Colonic mucosa (tissue), 4 donors: ENCODE data around the gene KIF14. TPM values are rescaled to one million over a fixed set of nuclear protein-coding genes. Genes with fewer than 3 reads are reported as not detected.

Source experiments
- DNase-seq: peaks from one replicate; pipeline ENCODE4 v3.0.0-alpha.2; 2020
- H3K27ac ChIP-seq: fragments of 200-600 bp; one replicate; pipeline ENCODE4 v1.8.0; 2021
- H3K27me3 ChIP-seq: fragments of 200-600 bp; one replicate; pipeline ENCODE4 v1.8.0; 2021
- H3K36me3 ChIP-seq: fragments of 200-600 bp; one replicate; pipeline ENCODE4 v1.8.0; 2021
- H3K4me1 ChIP-seq: fragments of 200-600 bp; one replicate; pipeline ENCODE4 v1.8.0; 2021; ENCODE audit warnings: mild to moderate bottlenecking
- H3K4me3 ChIP-seq: fragments of 200-600 bp; one replicate; pipeline ENCODE4 v1.8.0; 2021
- H3K9ac ChIP-seq, 2 donors: one replicate each; pipeline ENCODE4 v1.7.0; 2013; ENCODE audit warnings: control low read depth in 2 of 2, low read depth in 2 of 2, low read length in 2 of 2
- H3K9me3 ChIP-seq: fragments of 200-600 bp; one replicate; pipeline ENCODE4 v1.8.0; 2021
- intact Hi-C: fragments of 100-400 bp; cut with DNase I; formaldehyde crosslinking; loops from one replicate; pipeline ENCODE4 v1.14.1; 2022
- total RNA-seq, 2 donors: library from RNA; stranded (reverse); fragmentation: NEBNext Ultra II Directional in 1 of 2; extraction: Animal tissue kit (Norgen Biotek cat#: 25700) in 1 of 2; gene quantifications; one replicate each; pipeline ENCODE4 v1.2.1, GENCODE V29; 2021
- TF ChIP-seq, protein P1 (sequence below): fragments of 200-600 bp; IDR thresholded peaks from one replicate; pipeline ENCODE4 v1.8.0; 2022; ENCODE audit warnings: antibody characterized with exemption, mild to moderate bottlenecking
- donor health status: healthy.
- donor health status: DM: no; HTN: no; CAD: no.
- donor health status: DM: no; HTN: no; CAD: no.

KIF14 gene
- total RNA-seq, 2 donors from 2014 or later, result 2.7 to 8.2 TPM

DNA sequence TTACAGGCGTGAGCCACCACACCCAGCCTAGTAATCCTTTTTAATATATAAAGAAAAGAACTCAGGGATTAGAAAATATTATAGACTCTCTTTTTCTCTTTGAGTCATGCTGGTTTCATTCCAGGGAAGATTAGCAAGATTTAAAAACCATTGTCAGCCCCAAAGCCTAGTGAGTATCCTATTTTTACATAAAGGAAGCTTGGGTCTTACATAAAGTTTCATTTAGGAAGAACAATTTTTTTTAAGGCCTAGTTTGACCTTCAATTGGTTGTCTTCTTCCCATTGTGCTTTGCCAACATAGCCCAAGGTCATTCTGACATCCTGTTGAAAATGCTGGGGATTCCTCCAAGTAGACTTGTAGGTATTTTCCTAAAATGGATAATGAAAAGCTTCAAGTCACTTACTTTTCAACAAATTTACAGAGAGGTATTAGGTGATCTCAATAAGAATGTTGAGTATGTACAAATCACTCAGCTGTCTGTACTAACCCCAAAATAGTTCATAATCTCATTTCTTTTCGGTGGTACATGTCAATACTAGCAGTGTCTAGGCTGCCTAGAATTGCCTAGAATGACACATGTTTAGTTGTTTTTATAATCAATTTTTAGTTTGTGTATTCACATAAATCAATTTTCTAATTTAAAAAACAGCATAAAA, 4.3 kb upstream of the KIF14 start:
- Histone ChIP-seq H3K27me3 (no peaks in the 10 kb centered on the region), H3K36me3 (no peaks in the 10 kb centered on the region), H3K4me3 (no peak overlapping the region), H3K4me1 (no peaks in the 10 kb centered on the region), H3K9me3 (no peaks in the 10 kb centered on the region), H3K27ac (no peak overlapping the region), H3K9ac (no peak overlapping the region)
- no peak for DNase-seq
- TF ChIP-seq, protein P1, sequence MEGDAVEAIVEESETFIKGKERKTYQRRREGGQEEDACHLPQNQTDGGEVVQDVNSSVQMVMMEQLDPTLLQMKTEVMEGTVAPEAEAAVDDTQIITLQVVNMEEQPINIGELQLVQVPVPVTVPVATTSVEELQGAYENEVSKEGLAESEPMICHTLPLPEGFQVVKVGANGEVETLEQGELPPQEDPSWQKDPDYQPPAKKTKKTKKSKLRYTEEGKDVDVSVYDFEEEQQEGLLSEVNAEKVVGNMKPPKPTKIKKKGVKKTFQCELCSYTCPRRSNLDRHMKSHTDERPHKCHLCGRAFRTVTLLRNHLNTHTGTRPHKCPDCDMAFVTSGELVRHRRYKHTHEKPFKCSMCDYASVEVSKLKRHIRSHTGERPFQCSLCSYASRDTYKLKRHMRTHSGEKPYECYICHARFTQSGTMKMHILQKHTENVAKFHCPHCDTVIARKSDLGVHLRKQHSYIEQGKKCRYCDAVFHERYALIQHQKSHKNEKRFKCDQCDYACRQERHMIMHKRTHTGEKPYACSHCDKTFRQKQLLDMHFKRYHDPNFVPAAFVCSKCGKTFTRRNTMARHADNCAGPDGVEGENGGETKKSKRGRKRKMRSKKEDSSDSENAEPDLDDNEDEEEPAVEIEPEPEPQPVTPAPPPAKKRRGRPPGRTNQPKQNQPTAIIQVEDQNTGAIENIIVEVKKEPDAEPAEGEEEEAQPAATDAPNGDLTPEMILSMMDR, result no peak
- intact Hi-C loops, result loop anchor here (10.0 kb wide), 2 partner anchors 210 to 420 kb away; no protein-coding TSS in a partner anchor

DNA sequence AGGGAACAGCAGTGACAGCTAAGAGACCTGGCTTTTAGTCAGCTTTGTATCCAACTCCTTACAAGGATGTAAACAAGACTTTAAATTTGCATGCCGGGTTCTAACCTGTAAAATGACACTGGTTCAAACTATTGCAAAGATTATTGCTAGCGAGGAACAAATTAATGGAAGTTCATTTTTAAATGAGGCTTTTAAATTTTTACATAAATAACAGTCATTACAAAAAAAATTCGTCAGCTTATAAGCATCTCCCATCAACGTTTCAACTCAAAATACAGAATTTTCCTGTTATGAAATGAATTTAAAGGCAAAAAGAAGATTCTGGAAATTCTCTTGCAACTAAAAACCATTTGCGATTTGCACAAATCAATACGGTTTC, 668 bp downstream of the KIF14 start:
- no peak for DNase-seq
- Histone ChIP-seq H3K4me1 (no peaks in the 10 kb centered on the region), H3K9me3 (no peaks in the 10 kb centered on the region), H3K27me3 (no peaks in the 10 kb centered on the region), H3K36me3 (no peaks in the 10 kb centered on the region), H3K27ac (no peak overlapping the region), H3K9ac (peak overlapping the region in 1 of 2 donors; percentile 23), H3K4me3 (peak overlapping the region; percentile 73)
- intact Hi-C loops, result loop anchor here (2.0 to 10.0 kb wide), 3 partner anchors 183 to 425 kb away; no protein-coding TSS in a partner anchor
- TF ChIP-seq, protein P1, result no peak

DNA sequence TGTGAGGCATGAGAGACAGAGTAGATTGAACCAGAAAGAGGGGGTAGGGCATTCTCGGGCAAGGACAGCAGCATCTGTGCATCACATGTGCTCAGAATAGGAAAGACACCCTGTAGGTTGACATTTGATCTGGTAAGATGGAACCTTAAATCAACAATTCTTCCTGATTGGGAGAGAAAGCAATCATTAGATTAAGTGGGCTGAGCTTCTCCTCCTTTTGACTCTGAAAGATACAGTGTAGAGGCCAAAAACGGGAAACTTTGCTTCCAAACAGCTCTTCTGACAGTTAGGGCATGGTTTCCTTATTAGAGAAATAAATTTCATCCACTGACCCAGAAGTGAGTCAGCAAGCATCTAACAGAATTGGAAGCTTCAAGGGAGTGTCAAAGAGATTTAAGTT, 9.7 kb downstream of the KIF14 start:
- Histone ChIP-seq H3K27me3 (no peaks in the 10 kb centered on the region), H3K4me1 (no peaks in the 10 kb centered on the region), H3K36me3 (no peaks in the 10 kb centered on the region), H3K9me3 (no peaks in the 10 kb centered on the region), H3K9ac (no peak overlapping the region), H3K27ac (no peak overlapping the region), H3K4me3 (no peak overlapping the region)
- TF ChIP-seq, protein P1, result no peak
- DNase-seq, result no peak
- intact Hi-C loops, result no loop called here

DNA sequence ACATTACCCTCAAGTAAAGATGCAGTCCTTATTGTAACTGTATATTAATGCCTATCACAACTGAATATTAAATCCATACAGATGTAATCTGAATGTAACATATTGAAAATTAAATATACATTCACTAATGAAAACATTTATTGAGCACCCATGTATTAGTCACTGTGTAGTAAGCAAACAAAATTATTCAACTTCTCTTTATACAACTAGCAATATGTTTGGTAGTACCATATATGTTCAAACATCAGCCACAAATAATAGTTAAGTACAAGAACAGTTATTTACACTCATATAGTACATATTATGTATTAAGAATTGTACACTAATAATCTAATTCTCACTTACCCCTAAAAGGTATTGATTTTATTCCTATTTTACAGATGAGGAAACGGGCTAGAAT, 17.9 kb downstream of the KIF14 start:
- H3K4me1 ChIP-seq, result no peaks in the 10 kb centered on the region
- no peak overlapping the region for H3K27ac ChIP-seq
- H3K4me3 ChIP-seq, result no peak overlapping the region
- H3K9ac ChIP-seq, result no peak overlapping the region
- no peaks in the 10 kb centered on the region for H3K36me3 ChIP-seq
- DNase-seq, result no peak
- TF ChIP-seq, protein P1, result no peak
- no peaks in the 10 kb centered on the region for H3K27me3 ChIP-seq
- no peaks in the 10 kb centered on the region for H3K9me3 ChIP-seq
- intact Hi-C loops, result no loop called here

DNA sequence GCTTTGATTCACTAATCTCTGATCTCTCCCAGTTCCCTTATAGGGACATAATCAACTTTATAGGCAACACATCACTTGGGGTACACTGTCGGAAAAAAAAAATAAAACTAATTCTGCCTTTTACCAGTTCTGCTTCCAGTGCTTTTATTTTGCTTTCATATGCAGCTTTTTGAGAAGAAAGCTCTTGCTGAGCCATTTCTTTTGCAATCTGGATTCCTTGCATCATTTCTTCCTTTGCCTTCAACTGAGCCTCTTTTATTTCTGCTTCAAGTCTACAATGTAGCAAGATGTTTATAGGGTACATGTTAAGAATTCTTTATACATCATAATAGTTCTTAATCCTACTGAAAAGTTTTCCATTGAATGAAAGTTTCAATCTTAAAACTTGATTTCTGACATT, 30.6 kb downstream of the KIF14 start:
- no peak overlapping the region for H3K27ac ChIP-seq
- intact Hi-C loops, result no loop called here
- no peaks in the 10 kb centered on the region for H3K36me3 ChIP-seq
- H3K4me1 ChIP-seq, result no peaks in the 10 kb centered on the region
- TF ChIP-seq, protein P1, result no peak
- DNase-seq, result no peak
- H3K9ac ChIP-seq, result no peak overlapping the region
- H3K27me3 ChIP-seq, result no peaks in the 10 kb centered on the region
- H3K9me3 ChIP-seq, result no peaks in the 10 kb centered on the region
- no peak overlapping the region for H3K4me3 ChIP-seq
